Esophagus squamous epithelium (tissue), 4 donors: ENCODE data around the gene SUCLG2.

Source experiments
- POLR2A ChIP-seq, 4 donors: fragments of 450-650 bp; IDR thresholded peaks; one replicate each; pipeline ENCODE4 v1.6.1; 2017; ENCODE audit warnings: antibody characterized with exemption in 4 of 4, mild to moderate bottlenecking in 4 of 4, moderate library complexity in 3 of 4
- TF ChIP-seq, protein P1 (sequence below), 6 experiments: fragments of 450-650 bp in 4 of 6; fragments of 200-600 bp in 2 of 6; sonication (generic) in 2 of 6; IDR thresholded peaks; one replicate each; pipeline ENCODE4 v1.5.1; 2016 to 2019; ENCODE audit warnings: antibody characterized with exemption in 6 of 6, mild to moderate bottlenecking in 4 of 6, moderate library complexity in 4 of 6

GRCh38 chr3:67561667-67562394 is 92.6 kb downstream of the SUCLG2 start:
- TF ChIP-seq, protein P1, sequence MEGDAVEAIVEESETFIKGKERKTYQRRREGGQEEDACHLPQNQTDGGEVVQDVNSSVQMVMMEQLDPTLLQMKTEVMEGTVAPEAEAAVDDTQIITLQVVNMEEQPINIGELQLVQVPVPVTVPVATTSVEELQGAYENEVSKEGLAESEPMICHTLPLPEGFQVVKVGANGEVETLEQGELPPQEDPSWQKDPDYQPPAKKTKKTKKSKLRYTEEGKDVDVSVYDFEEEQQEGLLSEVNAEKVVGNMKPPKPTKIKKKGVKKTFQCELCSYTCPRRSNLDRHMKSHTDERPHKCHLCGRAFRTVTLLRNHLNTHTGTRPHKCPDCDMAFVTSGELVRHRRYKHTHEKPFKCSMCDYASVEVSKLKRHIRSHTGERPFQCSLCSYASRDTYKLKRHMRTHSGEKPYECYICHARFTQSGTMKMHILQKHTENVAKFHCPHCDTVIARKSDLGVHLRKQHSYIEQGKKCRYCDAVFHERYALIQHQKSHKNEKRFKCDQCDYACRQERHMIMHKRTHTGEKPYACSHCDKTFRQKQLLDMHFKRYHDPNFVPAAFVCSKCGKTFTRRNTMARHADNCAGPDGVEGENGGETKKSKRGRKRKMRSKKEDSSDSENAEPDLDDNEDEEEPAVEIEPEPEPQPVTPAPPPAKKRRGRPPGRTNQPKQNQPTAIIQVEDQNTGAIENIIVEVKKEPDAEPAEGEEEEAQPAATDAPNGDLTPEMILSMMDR (IDR thresholded peaks at IDR 0.05), result no peak
- no peak for TF ChIP-seq POLR2A (IDR thresholded peaks at IDR 0.05)
